Stimulated activated CD4-positive, alpha-beta T cell treated with anti-CD3 and anti-CD28 coated beads, TNF-alpha, amount 100 ng/mL, for 1 hour (primary cell): Measurements from ENCODE around the gene GALNT13.
"Not testable (repeated sequence)": the region's sequence is repeated elsewhere in the genome, so short reads cannot be mapped to it uniquely, and the experiment has no call there.

Source experiments
- DNase-seq, 3 donors: peaks; one replicate each; pipeline ENCODE4 v3.0.0-alpha.2; 2020; ENCODE audit warnings: low read depth in 3 of 3, low spot score in 1 of 3

Gene GALNT13

GRCh38 chr2:154462634-154463033 is 590.9 kb downstream of the GALNT13 start:
- no peak for DNase-seq

GRCh38 chr2:154466226-154466625 is 594.5 kb downstream of the GALNT13 start:
- no peak for DNase-seq

DNA sequence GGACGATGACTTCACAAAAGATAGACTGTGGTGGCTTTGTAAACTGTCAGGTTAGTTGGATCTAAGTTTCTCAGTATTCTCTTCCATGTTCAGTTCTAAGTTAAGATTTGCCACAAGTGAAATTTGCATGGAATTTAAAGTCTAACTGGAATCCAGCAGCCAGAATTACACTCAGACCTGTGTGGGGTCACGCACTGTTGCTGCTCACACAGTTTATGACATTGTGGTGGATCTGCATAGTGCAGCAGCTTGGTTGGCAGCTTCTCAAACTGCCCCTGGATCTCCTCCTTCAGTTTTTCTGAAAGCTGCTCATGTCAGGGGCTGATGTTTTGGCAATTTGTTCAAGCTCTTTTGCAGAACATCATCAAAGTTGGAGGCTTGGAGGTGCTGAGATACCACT is 598.7 kb downstream of the GALNT13 start:
- no peak for DNase-seq

GRCh38 chr2:154471492-154471891 is 599.8 kb downstream of the GALNT13 start:
- not testable (repeated sequence) for DNase-seq

DNA sequence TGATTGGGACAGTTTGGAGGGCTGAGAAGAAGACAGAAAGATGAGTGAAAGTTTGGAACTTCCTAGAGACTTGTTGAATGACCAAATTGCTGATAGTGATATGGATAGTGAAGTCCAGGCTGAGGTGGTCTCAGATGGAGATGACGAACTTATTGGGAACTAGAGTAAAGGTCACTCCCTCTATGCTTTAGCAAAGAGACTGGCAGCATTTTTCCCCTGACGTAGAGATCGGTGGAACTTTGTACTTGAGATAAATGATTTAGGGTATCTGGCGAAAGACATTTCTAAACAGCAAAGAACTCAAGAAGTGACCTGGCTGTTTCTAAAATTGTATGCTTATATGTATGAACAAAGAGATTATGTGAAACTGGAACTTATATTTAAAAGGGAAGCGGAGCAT is 605.6 kb downstream of the GALNT13 start:
- DNase-seq: no peak

DNA sequence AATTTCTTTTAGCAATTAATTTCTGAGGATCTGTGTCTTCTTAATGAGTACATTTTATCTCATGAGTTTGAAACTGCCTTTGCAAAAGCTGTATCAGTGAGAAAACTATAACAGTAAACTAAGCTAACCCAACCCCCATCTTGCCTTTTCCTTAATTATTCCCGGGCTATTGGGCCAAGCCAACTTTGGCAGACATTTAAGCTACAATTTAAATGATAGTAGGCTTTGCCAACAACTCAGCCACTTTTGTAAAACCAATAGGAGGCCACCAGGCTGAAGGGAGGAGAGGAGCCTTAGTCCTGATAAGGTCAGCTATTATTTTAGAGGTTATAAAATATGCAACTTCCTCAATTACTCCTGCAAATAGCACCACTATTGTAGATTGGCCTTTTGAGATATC is 608.8 kb downstream of the GALNT13 start:
- no peak for DNase-seq

DNA sequence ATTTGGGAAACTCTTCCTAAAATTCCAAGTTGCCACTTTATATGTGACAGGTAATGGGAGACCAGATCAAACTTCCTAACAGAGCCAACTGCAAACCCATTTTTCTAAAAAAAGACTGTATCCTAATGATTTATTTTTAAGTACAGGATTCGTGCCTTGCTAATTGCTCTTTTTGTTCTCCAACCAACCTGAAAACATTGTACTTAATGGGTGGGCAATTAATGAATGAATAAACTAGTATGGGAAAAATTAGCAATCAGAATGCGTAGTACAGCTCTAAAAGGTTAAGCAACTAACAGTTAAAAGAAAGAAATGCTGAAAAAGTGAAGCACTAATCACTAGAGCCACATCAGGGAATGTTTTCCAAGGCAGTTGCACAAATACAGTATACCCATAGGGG is 609.6 kb downstream of the GALNT13 start:
- no peak for DNase-seq

DNA sequence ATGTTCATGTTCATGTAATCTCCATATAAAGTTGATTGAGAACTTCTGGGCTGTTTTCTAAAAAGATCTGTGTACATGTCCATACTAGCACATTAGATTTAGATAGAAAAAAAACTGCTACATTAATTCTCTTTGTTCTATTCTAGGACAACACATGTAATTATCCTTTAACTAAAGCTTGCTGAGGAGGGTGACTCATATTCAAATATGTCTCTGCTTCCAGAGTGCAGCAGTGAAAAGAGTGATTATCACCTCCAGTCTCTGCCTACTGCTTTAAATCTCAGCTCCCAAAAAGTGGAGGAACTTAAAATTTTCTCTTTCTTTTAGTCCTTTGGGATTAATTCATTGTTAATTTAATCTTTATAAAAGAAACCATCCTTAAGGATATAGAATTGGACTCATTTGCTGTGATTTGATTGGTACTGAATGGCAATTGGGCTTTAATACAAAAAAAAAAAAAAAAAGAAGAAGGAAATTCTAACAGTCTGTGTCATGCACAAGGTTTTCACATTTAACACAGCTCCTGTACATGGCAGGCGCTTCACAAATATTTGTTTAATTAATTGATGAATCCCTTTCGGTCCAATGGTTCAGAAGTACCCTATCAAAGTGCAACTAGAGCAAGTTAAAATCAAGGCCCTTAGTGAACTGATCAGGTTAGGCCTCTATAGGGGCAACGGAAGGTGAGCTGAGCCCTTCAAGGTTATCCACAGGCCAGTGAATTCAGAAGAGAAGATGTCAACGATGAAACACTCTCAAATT is 612.8 kb downstream of the GALNT13 start:
- DNase-seq: no peak

GRCh38 chr2:154488801-154489200 is 617.1 kb downstream of the GALNT13 start:
- no peak for DNase-seq

DNA sequence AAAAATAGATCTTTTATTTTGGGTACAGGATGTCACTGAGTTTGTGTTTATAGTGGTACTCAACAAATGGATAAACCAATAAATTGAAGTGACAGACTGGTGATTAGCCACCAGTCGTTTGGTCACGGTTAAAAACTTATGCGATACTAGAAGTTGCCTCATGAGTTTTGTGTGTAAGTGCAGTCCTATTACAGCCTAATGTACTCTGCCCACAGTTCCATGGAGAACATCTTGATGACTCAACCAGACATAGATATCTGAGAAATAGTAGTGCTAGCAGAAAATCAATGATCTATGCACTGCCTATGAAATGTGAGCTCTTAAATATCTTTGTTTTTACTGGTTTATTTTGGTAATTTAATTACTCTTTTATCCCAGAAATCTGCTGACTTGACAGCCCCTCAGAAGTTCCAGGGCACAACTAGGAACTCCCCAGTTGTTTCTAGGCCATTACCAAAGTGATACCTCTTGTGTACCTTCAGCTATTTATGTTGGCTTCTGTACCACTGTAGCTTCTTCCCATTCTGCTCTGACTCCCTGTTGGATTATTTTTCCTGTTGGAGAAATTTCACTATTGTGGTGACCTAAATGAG is 617.6 kb downstream of the GALNT13 start:
- no peak for DNase-seq

- DNase-seq: no peak
These were observed 618.8 kb downstream of the GALNT13 start for GRCh38 chr2:154490530-154490929.

GRCh38 chr2:154495455-154495868 is 623.7 kb downstream of the GALNT13 start:
- no peak for DNase-seq

DNA sequence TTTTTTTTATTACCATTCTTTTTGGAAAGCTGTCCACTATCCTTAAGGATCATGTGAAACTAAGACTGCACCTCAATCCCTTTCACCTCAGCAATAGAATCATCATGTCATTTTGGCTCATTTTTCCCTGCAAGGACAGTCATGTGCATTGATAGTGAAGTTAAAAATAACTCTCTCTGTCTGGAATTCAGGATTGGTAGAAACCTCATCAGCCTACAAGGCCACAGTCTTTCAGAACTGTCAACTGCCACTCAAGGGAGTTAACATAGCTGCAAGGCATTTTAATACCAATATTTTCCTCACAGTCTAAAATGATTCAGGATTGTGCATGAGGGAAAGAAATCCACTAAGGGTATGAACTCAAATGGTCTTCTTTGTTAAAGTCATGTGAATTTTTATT is 625.3 kb downstream of the GALNT13 start:
- DNase-seq: no peak
